HUES6 (cell line): ENCODE results near the gene PARP1.
"Not testable (repeated sequence)": the region's sequence is repeated elsewhere in the genome, so short reads cannot be mapped to it uniquely, and the experiment has no call there.

ENCODE experiments used
- H3K27ac ChIP-seq: 2 replicates; pipeline ENCODE4 v1.7.0; 2013; ENCODE audit warnings: low read depth, mild to moderate bottlenecking, low read length, inconsistent platforms
- H3K27me3 ChIP-seq: 2 replicates; pipeline ENCODE4 v1.6.1; 2013; ENCODE audit warnings: low read length; ENCODE audit not compliant: control insufficient read depth, insufficient read depth
- H3K36me3 ChIP-seq: 2 replicates; pipeline ENCODE4 v1.6.1; 2013; ENCODE audit warnings: low read length; ENCODE audit not compliant: control insufficient read depth, insufficient read depth
- H3K4me1 ChIP-seq: 2 replicates; pipeline ENCODE4 v1.6.1; 2013; ENCODE audit warnings: low read length; ENCODE audit not compliant: control insufficient read depth, insufficient read depth
- H3K4me3 ChIP-seq: 2 replicates; pipeline ENCODE4 v1.5.1; 2013; ENCODE audit warnings: low read depth, low read length
- H3K9ac ChIP-seq: one replicate; pipeline ENCODE4 v1.6.1; 2013; ENCODE audit warnings: mild to moderate bottlenecking, low read length
- H3K9me3 ChIP-seq: 2 replicates; pipeline ENCODE4 v1.6.1; 2013; ENCODE audit warnings: low read depth, low read length; ENCODE audit not compliant: control insufficient read depth, insufficient read depth

The PARP1 gene

GRCh38 chr1:226443033-226443432 lies 35.1 kb upstream of the PARP1 start:
- H3K4me1 ChIP-seq, result peaks cover 20% of the 10 kb centered on the region

GRCh38 chr1:226441629-226442028 lies 33.7 kb upstream of the PARP1 start:
- H3K27me3 ChIP-seq, result no peaks in the 10 kb centered on the region
- no peak overlapping the region for H3K27ac ChIP-seq
- H3K9ac ChIP-seq, result no peak overlapping the region
- no peaks in the 10 kb centered on the region for H3K9me3 ChIP-seq
- H3K36me3 ChIP-seq, result no peaks in the 10 kb centered on the region
- H3K4me1 ChIP-seq, result peaks cover 14% of the 10 kb centered on the region; the same call in 1 of the 2 replicates
- H3K4me3 ChIP-seq, result no peak overlapping the region

More at GRCh38 chr1:226443033-226443432, 35.1 kb upstream of the PARP1 start:
- Histone ChIP-seq H3K27me3 (no peaks in the 10 kb centered on the region), H3K27ac (no peak overlapping the region), H3K9ac (no peak overlapping the region), H3K4me3 (no peak overlapping the region), H3K9me3 (no peaks in the 10 kb centered on the region), H3K36me3 (no peaks in the 10 kb centered on the region)

GRCh38 chr1:226440512-226440911 lies 32.6 kb upstream of the PARP1 start:
- H3K4me1 ChIP-seq, result peaks cover 14% of the 10 kb centered on the region; the same call in 1 of the 2 replicates
- H3K9ac ChIP-seq, result no peak overlapping the region
- H3K36me3 ChIP-seq, result no peaks in the 10 kb centered on the region
- H3K9me3 ChIP-seq, result no peaks in the 10 kb centered on the region
- no peak overlapping the region for H3K27ac ChIP-seq
- H3K4me3 ChIP-seq, result no peak overlapping the region
- H3K27me3 ChIP-seq, result no peaks in the 10 kb centered on the region

GRCh38 chr1:226438007-226438406 lies 30.1 kb upstream of the PARP1 start:
- Histone ChIP-seq H3K36me3 (no peaks in the 10 kb centered on the region), H3K9me3 (no peaks in the 10 kb centered on the region), H3K4me3 (no peak overlapping the region), H3K27ac (no peak overlapping the region), H3K9ac (no peak overlapping the region), H3K27me3 (no peaks in the 10 kb centered on the region), H3K4me1 (peaks cover 4% of the 10 kb centered on the region; the same call in 1 of the 2 replicates)

GRCh38 chr1:226436855-226437491 lies 29.1 kb upstream of the PARP1 start:
- Histone ChIP-seq H3K27me3 (no peaks in the 10 kb centered on the region), H3K9me3 (no peaks in the 10 kb centered on the region), H3K4me1 (peaks cover 7% of the 10 kb centered on the region; the same call in 1 of the 2 replicates), H3K27ac (no peak overlapping the region), H3K9ac (no peak overlapping the region), H3K36me3 (no peaks in the 10 kb centered on the region), H3K4me3 (no peak overlapping the region)

GRCh38 chr1:226436472-226436854 lies 28.6 kb upstream of the PARP1 start:
- Histone ChIP-seq H3K9ac (no peak overlapping the region), H3K4me1 (peaks cover 7% of the 10 kb centered on the region; the same call in 1 of the 2 replicates), H3K4me3 (no peak overlapping the region), H3K36me3 (no peaks in the 10 kb centered on the region), H3K9me3 (no peaks in the 10 kb centered on the region), H3K27ac (no peak overlapping the region), H3K27me3 (no peaks in the 10 kb centered on the region)

GRCh38 chr1:226433341-226433720 lies 25.4 kb upstream of the PARP1 start:
- Histone ChIP-seq H3K27me3 (no peaks in the 10 kb centered on the region), H3K4me1 (peaks cover 16% of the 10 kb centered on the region; the same call in 1 of the 2 replicates), H3K9ac (no peak overlapping the region), H3K4me3 (no peak overlapping the region), H3K27ac (no peak overlapping the region), H3K9me3 (no peaks in the 10 kb centered on the region), H3K36me3 (no peaks in the 10 kb centered on the region)

- Histone ChIP-seq H3K27ac (no peak overlapping the region), H3K27me3 (no peaks in the 10 kb centered on the region), H3K9me3 (no peaks in the 10 kb centered on the region), H3K4me3 (no peak overlapping the region), H3K4me1 (peaks cover 16% of the 10 kb centered on the region; the same call in 1 of the 2 replicates), H3K36me3 (no peaks in the 10 kb centered on the region), H3K9ac (no peak overlapping the region)
These were observed 24.9 kb upstream of the PARP1 start for GRCh38 chr1:226432586-226433340.

- H3K9ac ChIP-seq, H3K27me3 ChIP-seq, H3K27ac ChIP-seq, H3K9me3 ChIP-seq, H3K36me3 ChIP-seq, H3K4me3 ChIP-seq: not testable (repeated sequence)
- H3K4me1 ChIP-seq, result peaks cover 16% of the 10 kb centered on the region; the same call in 1 of the 2 replicates
These were observed 24.0 kb upstream of the PARP1 start for GRCh38 chr1:226431898-226432297.

- Histone ChIP-seq H3K27ac (no peak overlapping the region), H3K9me3 (no peaks in the 10 kb centered on the region), H3K9ac (no peak overlapping the region), H3K27me3 (no peaks in the 10 kb centered on the region), H3K4me1 (peaks cover 16% of the 10 kb centered on the region; the same call in 1 of the 2 replicates), H3K36me3 (no peaks in the 10 kb centered on the region), H3K4me3 (no peak overlapping the region)
These were observed 22.2 kb upstream of the PARP1 start for GRCh38 chr1:226429858-226430715.
